GM19239 (cell line): ENCODE data around the gene ACKR1.

Experiments used
- DNase-seq: peaks from one replicate; pipeline ENCODE4 v3.0.0; 2011; ENCODE audit warnings: low spot score; ENCODE audit not compliant: insufficient read length
- FAIRE-seq: peaks from 2 replicates; lab custom pipeline; 2011; peaks lifted over from hg19 to GRCh38; lab: Jason Lieb, UNC

The ACKR1 gene

DNA sequence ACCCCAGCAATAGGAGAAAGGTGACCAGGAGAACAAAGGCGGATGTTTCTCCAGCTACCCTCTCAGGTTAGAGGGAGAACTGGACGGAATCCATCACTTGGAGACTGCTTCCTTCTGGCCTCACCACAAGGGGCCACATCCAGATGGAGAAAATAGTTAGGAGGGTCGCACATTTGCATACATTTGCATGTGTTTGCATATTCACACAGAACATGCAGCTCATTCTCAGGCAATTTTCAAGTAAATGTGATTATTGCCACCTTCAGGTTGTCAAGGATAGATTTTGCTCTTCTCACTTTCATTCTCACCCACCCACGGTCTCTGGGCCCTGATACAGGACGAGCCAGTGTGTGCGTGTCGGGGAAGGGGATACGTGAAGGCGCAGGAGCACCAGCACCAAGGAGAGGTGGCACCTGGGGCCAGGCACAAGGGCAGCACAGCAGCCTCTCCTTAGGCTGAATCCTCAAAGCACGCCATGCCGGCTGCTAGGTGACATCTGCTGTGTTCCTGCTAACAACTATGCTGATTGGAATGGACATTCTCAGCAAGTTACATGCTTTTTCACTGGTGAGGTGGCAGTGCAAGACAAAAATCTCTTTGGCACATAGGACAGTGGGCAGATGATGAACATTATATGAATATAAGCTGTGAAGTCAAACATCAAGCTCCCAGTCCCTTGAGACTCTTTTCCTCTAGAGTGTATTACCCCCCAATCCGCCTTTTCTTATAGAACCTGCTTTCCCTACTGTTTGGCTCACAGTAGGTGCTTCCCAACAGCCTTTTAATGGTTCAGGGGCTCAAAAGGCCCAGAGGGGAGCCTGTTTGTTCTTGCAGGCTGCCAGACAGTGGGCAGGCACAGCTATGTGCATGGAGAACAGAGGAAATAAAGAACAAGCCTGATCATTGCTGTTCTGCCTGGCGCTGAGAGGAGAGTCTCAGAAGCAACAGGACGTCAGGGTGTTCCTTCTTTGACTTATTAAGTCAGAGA is 14.3 kb downstream of the ACKR1 start:
- FAIRE-seq = no peak
- DNase-seq = no peak

DNA sequence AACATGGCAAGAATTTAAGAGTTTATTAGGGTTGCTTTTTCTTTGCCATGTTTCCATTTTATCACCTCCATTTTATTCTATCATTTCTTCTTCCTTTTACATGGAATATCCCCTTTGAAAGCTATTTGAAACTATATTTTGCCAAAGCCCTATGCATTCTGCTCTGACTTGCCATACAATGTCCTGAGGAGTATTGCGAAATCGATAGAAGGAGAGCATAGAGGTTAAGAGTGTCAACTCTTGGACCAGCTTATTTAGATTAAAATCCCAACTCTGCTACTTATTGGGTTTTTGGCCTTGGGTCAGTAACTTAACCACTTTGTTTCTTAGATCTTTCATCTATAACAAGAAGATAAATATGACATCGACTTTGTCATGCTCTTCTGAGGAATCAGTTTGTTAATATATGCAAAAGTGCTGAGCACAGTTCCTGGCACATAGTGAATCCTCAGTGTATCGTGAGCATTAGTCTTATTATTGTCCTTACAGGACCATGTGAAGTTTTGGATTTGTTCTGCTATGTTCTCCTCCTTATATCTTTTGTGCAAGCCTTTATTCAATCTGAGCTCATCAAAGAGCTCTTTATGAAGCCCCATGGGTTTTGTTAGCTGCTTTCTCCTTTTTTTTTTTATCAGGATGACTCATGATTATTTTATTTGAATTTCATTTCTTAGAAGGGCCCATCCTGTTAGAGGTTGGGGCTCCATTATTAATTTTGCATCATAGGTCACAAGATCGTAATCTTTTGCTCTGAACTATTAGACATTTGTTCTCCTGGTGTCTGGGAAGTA is 17.6 kb downstream of the ACKR1 start:
- FAIRE-seq (no peak), DNase-seq (no peak)

DNA sequence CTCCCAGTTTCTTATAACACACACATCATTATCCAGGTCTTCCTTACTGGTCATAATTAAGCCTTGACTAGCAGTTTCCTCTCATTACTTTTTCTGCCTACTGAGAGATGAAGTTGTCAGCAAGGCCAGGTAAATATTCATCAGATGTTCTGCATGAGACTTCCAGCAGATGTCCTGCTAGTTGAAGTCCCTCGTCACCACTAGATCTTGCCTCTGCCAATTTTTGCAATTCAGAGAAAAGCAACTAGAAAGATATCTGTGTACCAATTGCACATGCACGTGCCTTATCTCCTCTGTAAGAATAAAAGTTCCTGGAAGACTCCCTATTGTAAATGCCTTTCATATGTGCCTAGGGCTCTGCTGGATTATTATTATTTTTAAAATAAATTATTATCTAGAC is 18.3 kb downstream of the ACKR1 start:
- DNase-seq (no peak), FAIRE-seq (no peak)

DNA sequence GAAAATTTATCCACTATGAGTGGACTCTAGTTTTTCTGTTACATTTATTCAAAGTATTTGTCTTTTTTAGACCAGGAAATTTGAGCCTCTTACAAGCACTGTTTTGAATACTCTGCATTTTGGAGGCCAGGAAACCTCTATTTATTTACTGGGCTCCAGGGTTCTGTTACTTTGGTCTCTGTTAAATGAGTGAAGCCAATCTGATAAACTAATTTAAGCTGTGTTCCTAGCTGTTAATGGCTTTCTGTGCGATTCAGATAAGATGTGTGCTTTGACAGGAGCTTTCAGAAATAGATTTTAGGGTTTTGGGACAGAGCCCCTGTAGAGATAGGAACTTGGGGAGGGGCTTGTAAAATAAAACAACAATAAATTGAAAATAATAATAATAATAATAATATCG is 23.9 kb downstream of the ACKR1 start:
- FAIRE-seq (no peak), DNase-seq (no peak)

DNA sequence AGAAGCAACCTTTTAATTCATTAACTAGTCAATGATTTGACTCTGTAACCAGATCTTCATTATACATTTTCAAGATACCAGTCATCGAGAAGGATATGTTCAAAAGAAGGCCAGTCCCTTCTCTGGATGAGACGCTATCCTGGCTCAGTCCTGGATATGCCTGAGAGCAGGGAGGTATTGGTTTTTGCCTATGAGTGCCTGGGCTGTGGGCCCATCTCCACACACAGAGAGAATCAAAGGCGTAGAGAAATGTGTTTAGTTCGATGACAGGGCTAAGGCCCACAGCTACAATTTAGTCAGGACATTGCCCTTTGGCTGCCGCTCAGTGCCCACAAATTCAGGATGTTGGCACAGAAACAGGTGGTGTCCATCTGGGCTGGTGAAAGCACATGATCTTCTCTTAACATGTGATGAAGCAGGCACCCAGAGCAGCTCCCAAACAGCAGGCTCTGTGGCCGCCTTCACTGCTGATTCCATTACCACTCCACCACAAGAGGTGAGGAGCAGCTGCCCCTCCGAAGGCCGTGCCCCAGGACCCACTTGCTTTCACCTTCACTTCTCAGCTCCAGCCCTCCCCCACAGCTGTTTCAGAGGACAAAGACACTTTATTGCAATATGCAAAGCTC is 24.7 kb downstream of the ACKR1 start:
- DNase-seq = no peak
- no peak for FAIRE-seq

DNA sequence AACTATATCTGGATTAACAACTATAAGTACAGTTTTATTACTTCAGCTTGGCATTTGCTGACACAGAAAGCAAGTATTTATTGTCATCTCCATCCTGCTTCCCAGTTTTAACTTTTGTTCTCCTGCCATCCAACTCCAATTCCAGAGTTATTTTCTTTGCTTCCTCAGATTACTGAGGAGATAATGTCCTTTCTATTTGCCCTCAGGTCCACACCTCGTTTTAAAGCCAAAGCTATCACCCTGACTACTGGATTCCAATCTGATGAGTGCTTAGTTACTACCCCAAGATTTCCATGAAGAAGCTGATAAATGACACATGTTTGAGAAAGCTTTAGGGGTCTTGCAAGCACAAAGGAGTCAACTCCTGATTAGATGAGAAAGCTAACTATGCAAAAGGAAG is 25.2 kb downstream of the ACKR1 start:
- no peak for DNase-seq
- FAIRE-seq = no peak

DNA sequence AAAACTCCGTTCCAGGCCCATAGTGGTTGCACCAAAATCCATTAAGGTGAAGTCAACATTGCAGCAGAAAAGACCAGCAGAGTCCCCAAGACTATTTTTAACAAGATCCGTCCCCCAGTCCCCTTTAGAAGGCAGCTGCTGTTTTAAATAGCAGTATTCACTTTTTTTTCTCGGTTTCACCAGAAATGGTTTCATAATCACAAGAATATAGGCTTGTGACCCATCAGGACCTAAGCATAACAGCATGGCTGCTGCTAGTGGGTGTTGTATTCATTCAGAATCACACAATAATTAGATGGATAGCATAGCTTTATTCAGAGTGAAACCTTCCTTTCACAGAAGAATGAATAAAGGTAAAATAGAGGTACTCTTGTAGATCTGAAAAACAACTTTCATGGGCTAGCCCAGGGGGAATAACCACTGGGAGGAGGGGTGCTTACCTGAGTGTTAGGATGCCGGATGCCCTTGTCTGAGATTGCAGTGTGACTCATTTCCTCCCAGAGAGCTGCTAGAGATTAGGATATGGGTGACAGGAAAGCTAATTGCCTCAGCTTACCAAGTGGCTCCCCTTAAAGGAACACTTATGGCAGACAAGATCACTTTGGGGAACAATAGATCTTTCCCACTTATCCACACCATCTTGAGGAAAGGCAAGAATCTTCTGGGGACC is 35.0 kb downstream of the ACKR1 start:
- FAIRE-seq = no peak
- DNase-seq = peak; percentile 20

DNA sequence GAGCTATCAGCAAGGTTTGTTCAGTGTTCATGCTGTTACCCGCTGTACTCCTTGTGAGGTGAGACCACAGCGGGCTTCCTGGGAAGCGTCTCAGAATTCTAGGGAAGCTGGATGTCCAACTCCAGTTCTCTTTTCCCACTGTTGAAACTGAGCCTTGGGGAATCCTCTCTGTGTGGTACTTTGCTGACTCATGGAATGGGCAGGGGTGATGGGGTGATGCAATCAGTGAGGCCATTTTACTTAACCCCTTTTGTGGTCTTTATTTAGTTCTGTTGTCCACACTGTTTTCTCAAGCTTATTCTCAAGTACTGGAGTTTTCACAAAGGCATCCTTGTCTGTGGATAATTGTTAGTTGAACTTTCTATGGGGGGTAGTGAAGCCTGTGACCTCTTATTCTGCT is 42.6 kb downstream of the ACKR1 start:
- DNase-seq (no peak), FAIRE-seq (no peak)

DNA sequence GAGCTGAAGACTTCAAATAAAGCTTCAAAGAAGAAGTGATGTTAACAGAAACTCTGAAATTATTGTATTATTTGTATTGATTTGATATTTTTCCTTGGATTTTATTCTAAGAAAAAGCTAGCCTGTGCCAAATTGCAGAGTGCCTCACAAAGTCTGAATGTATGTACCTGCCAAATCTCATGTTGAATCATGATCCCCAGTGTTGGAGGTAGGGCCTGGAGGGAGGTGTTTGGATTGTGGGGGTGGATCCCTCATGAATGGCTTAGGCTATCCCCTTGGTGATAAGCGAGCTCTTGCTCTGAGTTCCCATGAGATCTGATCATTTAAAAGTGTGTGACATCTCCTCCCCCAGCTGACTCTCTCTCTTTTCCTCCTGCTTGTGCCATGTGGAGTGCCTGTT is 43.6 kb downstream of the ACKR1 start:
- FAIRE-seq (no peak), DNase-seq (no peak)

DNA sequence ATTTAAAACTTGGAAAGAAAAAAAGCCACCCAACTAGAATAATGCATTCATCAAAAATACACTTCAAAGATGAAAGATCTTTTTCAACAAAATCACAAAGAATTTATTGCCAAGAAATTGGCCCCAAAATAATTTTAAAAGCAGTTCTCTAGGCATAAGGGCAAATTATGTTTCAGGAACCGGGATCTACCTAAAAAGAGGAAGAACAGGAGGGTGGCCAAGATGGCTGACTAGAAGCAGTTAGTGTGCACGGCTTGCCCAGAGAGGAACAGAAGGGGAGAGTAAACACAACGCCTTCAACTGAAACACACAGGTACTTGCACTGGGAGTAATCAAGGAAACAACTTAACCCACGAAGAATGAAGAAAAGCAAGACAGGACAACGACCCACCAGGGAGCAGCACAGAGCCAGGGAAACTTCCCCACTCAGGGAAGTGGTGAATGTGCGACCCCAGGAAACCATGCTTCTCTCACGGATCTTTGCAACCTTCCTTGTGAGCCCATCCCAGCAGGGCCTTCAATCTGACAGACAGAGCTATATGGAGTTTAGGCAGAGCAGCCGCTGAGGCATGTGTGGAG is 46.1 kb downstream of the ACKR1 start:
- DNase-seq (no peak), FAIRE-seq (no peak)
